HG02885 (cell line): Measurements from ENCODE around the gene FYCO1.

Experiments
- ATAC-seq: cut with Tn5 transposase; IDR thresholded peaks from one replicate; pipeline ENCODE4 v1.9.1; 2021; ENCODE audit warnings: mild to moderate bottlenecking; ENCODE audit not compliant: unreplicated experiment, poor library complexity

The FYCO1 gene

DNA sequence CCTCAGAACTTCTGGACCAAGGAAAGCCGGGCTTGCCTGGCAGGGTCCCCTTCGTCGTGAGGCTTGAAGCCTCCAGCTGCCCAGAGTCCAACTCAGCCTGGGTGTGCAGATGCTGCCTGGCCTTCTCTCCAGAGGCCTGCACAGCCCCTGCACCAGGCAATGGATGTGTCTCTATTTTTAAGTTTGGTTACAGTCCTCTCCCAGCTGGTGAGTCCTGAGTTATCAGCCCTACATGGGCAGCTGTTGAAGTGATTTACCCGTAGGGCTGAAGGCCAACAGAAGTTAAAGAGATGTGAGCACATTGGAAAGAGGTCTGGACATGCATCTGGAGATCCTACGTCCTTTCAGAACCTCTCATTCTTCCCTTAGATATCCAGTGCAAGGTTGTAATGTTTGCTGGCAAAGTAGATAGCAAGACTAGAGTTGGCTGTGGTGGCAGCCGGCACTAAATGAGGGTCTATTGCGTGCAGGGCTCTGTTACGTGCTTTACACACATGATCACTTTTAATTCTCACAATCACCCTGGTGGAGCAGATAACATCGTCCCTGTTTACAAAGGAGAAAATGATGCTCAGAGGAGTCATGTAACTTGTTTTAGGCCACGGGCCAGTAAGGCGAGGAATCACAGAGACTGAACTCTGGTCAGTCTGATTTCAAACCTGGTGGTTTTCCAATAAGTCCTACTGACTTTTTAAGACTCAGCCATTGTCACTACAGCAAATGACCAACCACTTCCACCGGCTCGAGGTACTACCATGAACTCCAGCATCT, 9.9 kb downstream of the FYCO1 start:
- no peak for ATAC-seq

DNA sequence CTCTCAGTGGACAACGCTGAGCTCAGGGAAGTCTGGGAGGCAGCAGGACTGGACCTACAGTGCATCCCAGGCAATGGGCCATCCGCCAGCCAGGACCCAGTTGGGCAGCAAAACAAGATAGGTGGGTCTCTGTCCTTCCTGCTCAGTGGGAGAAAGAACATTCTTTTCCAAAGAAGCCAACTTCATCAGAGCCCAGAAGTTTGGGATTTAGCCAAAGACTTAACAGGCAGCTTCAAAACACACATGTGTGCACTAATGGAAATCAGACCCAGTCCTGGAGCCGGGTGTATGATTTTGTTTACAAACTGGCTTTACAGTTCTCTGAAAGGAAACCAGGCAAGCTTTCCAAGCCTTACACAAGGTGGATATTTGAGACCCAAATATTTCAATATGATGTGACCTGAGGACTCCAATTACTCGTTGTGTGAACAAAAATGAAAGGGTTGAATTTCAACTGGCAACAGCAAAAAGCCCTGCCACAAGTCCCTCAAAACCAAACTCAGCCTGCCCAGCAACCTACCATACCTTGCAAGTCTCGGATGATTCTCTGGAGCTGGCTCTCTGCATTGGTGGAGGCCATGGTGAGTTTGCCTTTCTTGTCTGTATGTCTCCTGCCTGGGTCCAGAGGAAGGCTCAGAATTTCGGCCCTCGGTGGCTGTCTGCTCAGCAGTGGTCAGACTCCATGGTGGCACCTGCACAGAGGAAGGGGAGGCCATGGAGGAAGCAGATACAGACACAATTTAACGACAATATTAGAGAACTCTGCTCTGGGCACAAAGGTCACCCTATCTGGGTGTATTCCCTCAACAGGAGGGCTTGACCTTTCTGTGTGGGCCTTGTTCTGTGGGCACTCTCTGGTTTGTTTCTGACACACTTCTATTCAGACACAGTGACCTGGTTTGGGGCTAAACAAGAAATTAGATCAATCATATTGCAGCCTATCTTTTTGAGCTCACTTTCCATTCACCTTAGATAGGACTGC, 11.0 kb downstream of the FYCO1 start:
- no peak for ATAC-seq

- no peak for ATAC-seq
Observed at GRCh38 chr3:45983770-45984169, 11.9 kb downstream of the FYCO1 start.

DNA sequence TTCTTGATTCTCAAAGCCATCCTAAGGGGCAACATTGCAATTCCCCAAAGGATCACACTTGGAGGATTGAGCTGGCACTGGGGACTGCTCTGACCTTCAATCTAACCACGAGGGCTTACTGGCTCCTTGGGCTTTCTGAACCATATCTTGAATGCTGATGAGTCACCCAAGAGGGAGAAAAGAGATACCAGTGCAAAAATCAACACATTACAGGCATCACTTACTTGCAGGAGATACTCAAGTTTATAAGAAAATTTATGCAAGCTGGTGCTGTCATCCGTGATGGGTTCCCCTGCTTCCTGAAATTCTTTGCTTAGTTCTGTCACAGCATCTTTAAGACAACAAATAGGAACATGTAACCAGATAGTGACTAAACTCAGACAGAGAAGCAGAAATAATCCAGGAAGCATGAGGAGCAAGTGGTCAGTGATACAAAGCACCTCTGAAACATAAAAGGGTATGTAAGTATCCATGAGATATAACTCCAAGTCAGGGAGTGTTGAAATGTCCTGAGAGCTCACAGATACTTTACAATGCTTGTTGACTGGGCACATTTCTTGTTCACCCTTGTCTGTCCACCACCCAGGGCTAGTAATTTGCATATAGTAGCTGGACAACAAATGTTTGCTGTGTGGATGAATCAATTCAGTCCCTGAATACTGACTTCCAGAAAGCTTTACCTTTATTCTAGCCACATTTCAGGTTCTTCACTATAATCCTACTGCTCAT, 14.1 kb downstream of the FYCO1 start:
- ATAC-seq, result no peak

DNA sequence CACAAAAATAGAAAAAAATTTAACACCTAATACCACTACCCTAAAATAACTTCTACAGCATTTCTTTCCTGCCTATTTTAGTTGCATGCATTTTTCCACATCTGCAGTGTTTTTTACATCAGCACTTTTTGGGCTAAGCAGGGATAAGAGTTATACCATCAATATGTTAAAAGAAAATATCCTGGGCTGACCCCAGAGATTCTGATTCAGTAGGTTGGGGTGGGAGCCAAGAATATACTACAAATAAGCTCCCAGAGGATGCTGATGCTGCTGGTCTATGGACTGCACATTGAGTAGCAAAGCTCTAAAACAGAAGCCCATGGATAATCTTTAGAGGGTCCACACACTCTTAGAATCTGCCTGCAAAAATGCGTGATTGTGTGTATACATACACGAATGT, 14.8 kb downstream of the FYCO1 start:
- no peak for ATAC-seq

DNA sequence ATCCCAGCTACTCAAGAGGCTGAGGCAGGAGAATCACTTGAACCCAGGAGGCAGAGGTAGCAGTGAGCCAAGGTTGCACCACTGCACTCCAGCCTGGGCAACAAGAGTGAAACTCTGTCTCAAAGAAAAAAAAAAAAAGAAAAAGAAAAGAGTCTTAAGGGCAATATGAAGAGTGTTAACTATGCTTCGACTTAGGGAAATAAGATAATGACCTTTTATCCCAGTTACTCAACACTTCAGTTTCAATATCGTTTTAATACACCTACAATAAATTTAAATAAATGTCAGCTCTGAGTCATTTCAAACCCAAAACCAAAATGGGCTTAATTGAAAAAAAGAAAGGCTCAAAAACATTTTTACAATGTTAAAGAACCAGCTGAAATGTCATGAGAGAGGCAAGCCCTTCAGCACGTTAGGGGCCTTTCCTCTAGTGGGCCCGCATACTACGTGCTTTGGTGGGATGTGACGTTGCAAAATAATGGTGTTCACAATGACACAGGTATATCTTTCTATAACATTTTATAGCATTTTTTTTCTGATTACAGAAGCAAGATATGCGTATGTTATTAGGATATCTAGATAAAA, 15.3 kb downstream of the FYCO1 start:
- ATAC-seq, result no peak

- ATAC-seq, result no peak
Observed at GRCh38 chr3:45979378-45979777, 16.2 kb downstream of the FYCO1 start.

DNA sequence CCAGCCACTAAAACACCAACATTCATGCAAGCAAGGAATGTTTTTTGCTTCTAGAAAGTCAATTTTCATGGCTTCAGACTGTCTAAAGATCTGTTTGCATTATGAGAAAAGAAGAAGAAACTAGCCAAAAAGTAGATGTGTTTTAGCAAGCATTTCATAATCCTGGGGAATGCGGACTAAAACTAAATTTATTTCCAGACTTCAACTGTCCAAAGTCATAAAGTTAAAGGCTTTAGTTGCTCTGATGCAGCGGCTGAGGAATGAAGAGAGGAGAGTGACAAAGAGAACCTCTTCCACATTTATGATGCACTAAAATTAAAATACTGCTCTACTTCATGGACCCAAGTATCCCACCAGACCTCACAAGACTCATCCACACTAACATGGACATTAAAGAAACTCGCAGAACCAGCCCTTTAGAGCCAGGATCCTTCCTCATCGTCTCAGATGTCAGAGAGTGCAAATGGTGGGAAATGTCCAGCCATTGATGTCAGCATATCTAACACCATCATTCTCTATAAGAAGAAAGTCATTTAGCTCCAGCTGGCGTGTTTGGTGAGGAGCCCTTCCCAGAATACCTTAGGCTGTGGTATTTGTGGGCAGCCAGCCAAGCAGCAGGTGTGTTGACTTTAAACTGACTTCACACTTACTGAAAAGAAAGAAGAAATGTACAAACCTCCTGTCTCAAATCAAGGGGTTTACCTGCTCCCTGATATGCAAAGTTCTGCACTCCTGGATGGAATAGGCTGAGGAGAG, 17.4 kb downstream of the FYCO1 start:
- no peak for ATAC-seq

DNA sequence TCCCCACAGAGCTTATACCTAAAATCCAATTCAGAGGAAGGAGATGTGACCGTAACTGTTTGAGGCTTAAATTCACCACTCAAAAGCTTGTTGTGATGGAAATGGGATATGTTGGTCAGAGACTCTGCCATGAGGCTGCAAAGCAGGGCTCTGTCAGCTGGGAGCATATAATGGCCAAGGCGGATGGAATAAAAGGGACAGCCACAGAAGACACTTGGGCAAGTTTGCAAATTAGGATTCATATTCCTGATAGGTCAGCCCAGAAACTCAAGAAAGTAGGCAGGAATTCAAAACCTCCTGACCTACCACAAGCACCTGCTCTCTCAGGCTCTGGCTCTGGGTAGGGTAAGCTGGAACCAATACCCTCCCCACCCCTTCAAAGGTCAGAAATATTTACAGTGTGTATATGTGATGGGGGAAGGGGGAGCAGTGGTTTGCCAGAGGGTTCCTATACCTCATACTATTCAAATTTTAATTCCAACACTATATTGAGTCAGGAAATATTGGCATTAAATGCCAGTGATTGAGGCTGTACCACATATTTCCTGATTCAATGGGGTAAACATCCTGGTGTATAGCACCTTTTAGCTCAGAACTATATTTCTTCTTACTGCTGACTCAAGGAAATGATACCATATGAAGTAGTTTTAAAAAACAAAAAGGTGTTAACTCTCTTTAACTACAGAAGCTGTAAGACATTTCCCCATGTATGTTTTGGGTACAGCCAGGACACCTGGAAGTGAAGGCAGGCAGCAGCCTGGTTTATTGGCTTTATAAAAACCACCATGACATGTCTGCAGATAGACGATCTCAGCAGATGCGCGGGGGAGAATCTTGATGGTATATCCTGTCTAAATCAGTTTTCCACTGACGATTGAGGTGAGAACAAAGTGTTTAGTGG, 19.2 kb downstream of the FYCO1 start:
- no peak for ATAC-seq

- no peak for ATAC-seq
Observed at GRCh38 chr3:45975686-45976085, 19.9 kb downstream of the FYCO1 start.

- no peak for ATAC-seq
Observed at GRCh38 chr3:45974686-45975085, 20.9 kb downstream of the FYCO1 start.

GRCh38 chr3:45972534-45973402, 22.9 kb downstream of the FYCO1 start:
- no peak for ATAC-seq

GRCh38 chr3:45969953-45970352, 25.7 kb downstream of the FYCO1 start:
- no peak for ATAC-seq

- ATAC-seq, result no peak
Observed at GRCh38 chr3:45969116-45969515, 26.5 kb downstream of the FYCO1 start.

GRCh38 chr3:45968706-45969105, 26.9 kb downstream of the FYCO1 start:
- ATAC-seq, result no peak

DNA sequence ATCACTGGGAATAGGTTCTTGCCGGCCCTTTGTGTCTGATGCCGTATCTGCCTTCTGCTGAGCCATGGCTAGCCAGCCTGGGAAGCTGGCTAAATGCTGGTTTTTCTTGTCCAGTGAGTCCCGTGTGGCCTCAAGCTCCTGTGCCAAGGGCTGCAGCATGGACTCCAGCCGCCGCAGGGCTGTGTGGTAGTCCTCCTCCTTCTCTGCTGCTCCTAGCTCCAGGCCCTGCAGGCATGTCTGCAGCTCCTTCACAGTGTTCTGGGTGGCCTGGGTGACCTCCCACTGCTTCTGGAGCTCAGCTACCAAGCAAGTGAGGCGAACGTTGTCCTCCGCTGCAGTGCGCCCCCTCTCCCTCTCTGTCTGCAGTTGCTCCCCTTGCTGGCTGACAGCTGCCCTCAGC, 27.5 kb downstream of the FYCO1 start:
- no peak for ATAC-seq

DNA sequence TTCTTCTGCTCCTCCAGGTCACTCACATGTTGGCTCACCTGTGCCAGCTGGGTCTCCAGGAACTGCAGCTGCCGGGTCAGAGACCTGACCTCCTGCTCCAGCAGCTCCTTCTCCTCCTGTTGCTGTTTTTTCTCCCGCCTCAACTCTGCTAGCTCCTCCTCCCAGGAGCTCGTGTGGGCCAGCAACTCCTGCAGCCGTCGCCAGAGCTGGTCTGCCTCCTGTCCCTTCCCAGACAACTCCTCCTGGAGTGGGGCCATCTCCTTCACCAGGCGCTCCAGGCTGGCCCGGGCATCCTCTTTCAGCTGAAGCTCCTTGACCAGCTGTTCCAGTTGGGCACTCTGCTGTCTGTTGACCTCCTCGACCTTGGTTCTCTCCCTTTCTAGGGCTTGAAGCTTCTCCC, 27.9 kb downstream of the FYCO1 start:
- no peak for ATAC-seq
